Upper lobe of left lung (tissue), 6 donors: ENCODE measurements around the gene GAB4. TPM values are rescaled to one million over a fixed set of nuclear protein-coding genes. Genes with fewer than 3 reads are reported as not detected.

Source experiments
- ATAC-seq, 2 donors: fragments of 200-7000 bp; cut with Tn5 transposase; one replicate each; pipeline ENCODE4 v1.9.1; 2022; ENCODE audit warnings: mild to moderate bottlenecking in 2 of 2, moderate library complexity in 2 of 2; ENCODE audit not compliant: low FRiP score in 2 of 2
- DNase-seq, 2 donors: peaks; one replicate each; pipeline ENCODE4 v3.0.0-alpha.2; 2019 to 2020
- H3K27ac ChIP-seq, 4 donors: fragments of 200-600 bp; sonication (generic); one replicate each; pipeline ENCODE4 v1.5.1; 2016 to 2019
- H3K27me3 ChIP-seq, 4 donors: fragments of 200-600 bp; sonication (generic); one replicate each; pipeline ENCODE4 v1.5.1; 2017 to 2019
- H3K36me3 ChIP-seq, 4 donors: fragments of 200-600 bp; sonication (generic); one replicate each; pipeline ENCODE4 v1.5.1; 2016 to 2019
- H3K4me1 ChIP-seq, 4 donors: fragments of 200-600 bp; sonication (generic); one replicate each; pipeline ENCODE4 v1.5.1; 2018 to 2019
- H3K4me3 ChIP-seq, 4 donors: fragments of 200-600 bp; sonication (generic); one replicate each; pipeline ENCODE4 v1.5.1; 2017 to 2019; ENCODE audit warnings: mild to moderate bottlenecking in 2 of 4, moderate library complexity in 1 of 4
- H3K9me3 ChIP-seq, 4 donors: fragments of 200-600 bp; sonication (generic); one replicate each; pipeline ENCODE4 v1.5.1; 2018 to 2019
- EP300 ChIP-seq, 4 donors: sonication (generic); formaldehyde crosslinking; IDR thresholded peaks; one replicate each; pipeline ENCODE4 v1.5.1; 2017; ENCODE audit warnings: antibody characterized with exemption in 4 of 4, control low read depth in 2 of 4
- POLR2A ChIP-seq, 4 donors: fragments of 450-650 bp; IDR thresholded peaks; one replicate each; pipeline ENCODE4 v1.5.1; 2016 to 2017; ENCODE audit warnings: antibody characterized with exemption in 4 of 4, mild to moderate bottlenecking in 2 of 4
- POLR2AphosphoS5 ChIP-seq, 2 donors: sonication (generic); formaldehyde crosslinking; IDR thresholded peaks; one replicate each; pipeline ENCODE4 v1.5.1; 2017; ENCODE audit warnings: antibody characterized with exemption in 2 of 2
- WGBS, 2 donors: methylation state at CpG; one replicate each; pipeline ENCODE4 v1.1.5; 2017 to 2018; 5-methylcytosine and 5-hydroxymethylcytosine counted together
- total RNA-seq, 6 donors: library from RNA; depleted of rRNA in 4 of 6; stranded (reverse); fragments of >200 nt in 4 of 6; gene quantifications; one replicate each; pipeline versions ENCODE4 v1.1.0 to v1.2.1, GENCODE V29; 2016 to 2021
- TF ChIP-seq, protein P1 (sequence below), 6 experiments: fragments of 450-650 bp in 4 of 6; fragments of 200-600 bp in 2 of 6; sonication (generic) in 2 of 6; IDR thresholded peaks; one replicate each; pipeline ENCODE4 v1.5.1; 2016 to 2019; ENCODE audit warnings: antibody characterized with exemption in 6 of 6
- donor health status: DM: no; HTN: no; CAD: no; lungs with moderate emphysema.
- donor health status: DM: no; HTN: yes; CAD: no; lungs with severe emphysema.

GAB4 gene
- total RNA-seq, 6 donors from 2014 or later: not detected

- Histone ChIP-seq H3K27me3 (no peaks in the 10 kb centered on the region), H3K36me3 (no peaks in the 10 kb centered on the region), H3K9me3 (no peaks in the 10 kb centered on the region), H3K4me1 (no peaks in the 10 kb centered on the region), H3K4me3 (no peak overlapping the region), H3K27ac (no peak overlapping the region)
- ATAC-seq: no peak
- 84 to 90% methylated on average over 6 to 7 of the region's 7 CpGs for WGBS, 2 donors
- no peak for DNase-seq
- TF ChIP-seq POLR2A (IDR thresholded peaks at IDR 0.05): no peak
- no peak for TF ChIP-seq EP300 (IDR thresholded peaks at IDR 0.05)
- TF ChIP-seq, protein P1, sequence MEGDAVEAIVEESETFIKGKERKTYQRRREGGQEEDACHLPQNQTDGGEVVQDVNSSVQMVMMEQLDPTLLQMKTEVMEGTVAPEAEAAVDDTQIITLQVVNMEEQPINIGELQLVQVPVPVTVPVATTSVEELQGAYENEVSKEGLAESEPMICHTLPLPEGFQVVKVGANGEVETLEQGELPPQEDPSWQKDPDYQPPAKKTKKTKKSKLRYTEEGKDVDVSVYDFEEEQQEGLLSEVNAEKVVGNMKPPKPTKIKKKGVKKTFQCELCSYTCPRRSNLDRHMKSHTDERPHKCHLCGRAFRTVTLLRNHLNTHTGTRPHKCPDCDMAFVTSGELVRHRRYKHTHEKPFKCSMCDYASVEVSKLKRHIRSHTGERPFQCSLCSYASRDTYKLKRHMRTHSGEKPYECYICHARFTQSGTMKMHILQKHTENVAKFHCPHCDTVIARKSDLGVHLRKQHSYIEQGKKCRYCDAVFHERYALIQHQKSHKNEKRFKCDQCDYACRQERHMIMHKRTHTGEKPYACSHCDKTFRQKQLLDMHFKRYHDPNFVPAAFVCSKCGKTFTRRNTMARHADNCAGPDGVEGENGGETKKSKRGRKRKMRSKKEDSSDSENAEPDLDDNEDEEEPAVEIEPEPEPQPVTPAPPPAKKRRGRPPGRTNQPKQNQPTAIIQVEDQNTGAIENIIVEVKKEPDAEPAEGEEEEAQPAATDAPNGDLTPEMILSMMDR (IDR thresholded peaks at IDR 0.05): no peak
These were observed 39.8 kb downstream of the GAB4 start for GRCh38 chr22:16968218-16968595.

- no peak for TF ChIP-seq EP300 (IDR thresholded peaks at IDR 0.05)
- no peak for TF ChIP-seq POLR2AphosphoS5 (IDR thresholded peaks at IDR 0.05)
- TF ChIP-seq POLR2A (IDR thresholded peaks at IDR 0.05): no peak
- TF ChIP-seq, protein P1 (IDR thresholded peaks at IDR 0.05): no peak
- H3K4me3 ChIP-seq: no peak overlapping the region
- H3K36me3 ChIP-seq: no peaks in the 10 kb centered on the region
- H3K9me3 ChIP-seq: no peaks in the 10 kb centered on the region
- no peak overlapping the region for H3K27ac ChIP-seq
- DNase-seq: no peak
- no peak for ATAC-seq
- 74 to 96% methylated on average over 3 to 4 of the region's 4 CpGs for WGBS, 2 donors
- H3K27me3 ChIP-seq: no peaks in the 10 kb centered on the region
- no peaks in the 10 kb centered on the region for H3K4me1 ChIP-seq
These were observed 40.4 kb downstream of the GAB4 start for GRCh38 chr22:16967453-16968217.

DNA sequence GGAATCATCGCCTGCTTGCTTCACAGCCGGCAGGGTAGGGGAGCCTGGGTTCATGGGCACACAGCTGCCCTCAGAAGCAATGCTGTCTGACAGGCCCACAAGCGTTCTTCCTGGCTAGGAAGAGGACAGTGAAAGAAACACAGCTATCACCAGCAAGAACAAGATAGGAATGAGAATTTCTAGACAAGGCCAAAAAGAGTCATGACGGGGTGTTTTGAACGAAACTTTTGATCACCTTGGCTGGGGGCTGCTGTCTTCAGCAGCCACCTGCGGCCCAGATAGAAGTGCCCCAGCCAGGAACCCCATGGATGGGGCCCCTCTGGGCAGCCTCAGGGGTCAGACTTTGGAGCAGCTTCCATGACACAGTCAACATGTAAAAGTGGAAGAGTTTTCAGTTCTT, 41.8 kb downstream of the GAB4 start:
- ATAC-seq: no peak
- Histone ChIP-seq H3K9me3 (no peaks in the 10 kb centered on the region), H3K27ac (no peak overlapping the region), H3K27me3 (no peaks in the 10 kb centered on the region), H3K36me3 (no peaks in the 10 kb centered on the region), H3K4me3 (no peak overlapping the region), H3K4me1 (no peaks in the 10 kb centered on the region)
- no peak for DNase-seq
- TF ChIP-seq POLR2A (IDR thresholded peaks at IDR 0.05) (no peak), POLR2AphosphoS5 (IDR thresholded peaks at IDR 0.05) (no peak), EP300 (IDR thresholded peaks at IDR 0.05) (no peak)
- TF ChIP-seq, protein P1 (IDR thresholded peaks at IDR 0.05): no peak
- 84 to 87% methylated on average over 4 to 5 of the region's 6 CpGs for WGBS, 2 donors

- WGBS, 2 donors: 60 to 76% methylated on average over 3 to 5 of the region's 5 CpGs
These were observed 42.5 kb downstream of the GAB4 start for GRCh38 chr22:16965560-16965959.

More at GRCh38 chr22:16965560-16965959, 42.5 kb downstream of the GAB4 start:
- Histone ChIP-seq H3K4me3 (no peak overlapping the region), H3K27me3 (no peaks in the 10 kb centered on the region), H3K36me3 (no peaks in the 10 kb centered on the region), H3K27ac (no peak overlapping the region), H3K4me1 (no peaks in the 10 kb centered on the region), H3K9me3 (no peaks in the 10 kb centered on the region)
- no peak for DNase-seq
- no peak for ATAC-seq
- no peak for TF ChIP-seq EP300 (IDR thresholded peaks at IDR 0.05)
- TF ChIP-seq, protein P1 (IDR thresholded peaks at IDR 0.05): no peak
- TF ChIP-seq POLR2A (IDR thresholded peaks at IDR 0.05): no peak
- no peak for TF ChIP-seq POLR2AphosphoS5 (IDR thresholded peaks at IDR 0.05)
